Uterus (tissue), 4 donors: Measurements from ENCODE around the gene MT1B. TPM values are rescaled to one million over a fixed set of nuclear protein-coding genes. Genes with fewer than 3 reads are reported as not detected.

Experiments
- DNase-seq, 2 donors: peaks; one replicate each; pipeline ENCODE4 v3.0.0-alpha.2; 2019 to 2020
- H3K27ac ChIP-seq, 2 donors: fragments of 200-600 bp; sonication (generic); 1 replicate in 1 of 2; 2 replicates in 1 of 2; pipeline ENCODE4 v1.5.1; 2016 to 2018
- H3K27me3 ChIP-seq, 2 donors: fragments of 200-600 bp; sonication (generic); one replicate each; pipeline ENCODE4 v1.5.1; 2018 to 2019; ENCODE audit warnings: control low read depth in 1 of 2
- H3K36me3 ChIP-seq, 2 donors: fragments of 200-600 bp; sonication (generic); one replicate each; pipeline ENCODE4 v1.5.1; 2019; ENCODE audit warnings: control low read depth in 1 of 2
- H3K4me1 ChIP-seq, 2 donors: fragments of 200-600 bp; sonication (generic); one replicate each; pipeline ENCODE4 v1.5.1; 2018 to 2019; ENCODE audit warnings: control low read depth in 1 of 2
- H3K4me3 ChIP-seq, 2 donors: fragments of 200-600 bp; sonication (generic); 1 replicate in 1 of 2; 2 replicates in 1 of 2; pipeline ENCODE4 v1.5.1; 2018 to 2019; ENCODE audit warnings: mild to moderate bottlenecking in 1 of 2
- H3K9me3 ChIP-seq, 2 donors: fragments of 200-600 bp; sonication (generic); one replicate each; pipeline ENCODE4 v1.5.1; 2019; ENCODE audit warnings: control low read depth in 1 of 2
- CTCF ChIP-seq, 4 experiments: fragments of 200-600 bp in 2 of 4; fragments of 450-650 bp in 2 of 4; sonication (generic) in 2 of 4; IDR thresholded peaks; one replicate each; pipeline ENCODE4 v1.5.1; 2016 to 2019; ENCODE audit warnings: antibody characterized with exemption in 4 of 4, mild to moderate bottlenecking in 2 of 4, moderate library complexity in 1 of 4
- POLR2A ChIP-seq, 2 donors: fragments of 450-650 bp; IDR thresholded peaks; one replicate each; pipeline ENCODE4 v1.6.1; 2016; ENCODE audit warnings: antibody characterized with exemption in 2 of 2, mild to moderate bottlenecking in 1 of 2, moderate library complexity in 1 of 2
- intact Hi-C: fragments of 100-400 bp; cut with DNase I; formaldehyde crosslinking; loops from one replicate; pipeline ENCODE4 v1.15.1; 2023; ENCODE audit warnings: low total_unique reads
- total RNA-seq, 4 donors: library from RNA; depleted of rRNA in 3 of 4; stranded (reverse); fragments of >200 nt in 3 of 4; gene quantifications; one replicate each; pipeline versions ENCODE4 v1.1.0 to v1.2.4, GENCODE V29; 2014 to 2023
- donor health status: DM: yes; HTN: yes; CAD: no.

The MT1B gene
- total RNA-seq, 4 donors from 2014 or later, result not detected

GRCh38 chr16:56613706-56614105 lies 38.0 kb upstream of the MT1B start:
- no peaks in the 10 kb centered on the region for H3K27me3 ChIP-seq
- no peak for TF ChIP-seq POLR2A (IDR thresholded peaks at IDR 0.05)
- no peak for TF ChIP-seq CTCF (IDR thresholded peaks at IDR 0.05)
- H3K9me3 ChIP-seq, result no peaks in the 10 kb centered on the region
- intact Hi-C loops, result no loop called here
- DNase-seq, result no peak
- no peak overlapping the region for H3K4me3 ChIP-seq
- H3K27ac ChIP-seq, result no peak overlapping the region
- peaks cover 6 to 7% of the 10 kb centered on the region in 2 donors for H3K4me1 ChIP-seq
- no peaks in the 10 kb centered on the region for H3K36me3 ChIP-seq

GRCh38 chr16:56614549-56614991 lies 37.1 kb upstream of the MT1B start:
- Histone ChIP-seq H3K36me3 (no peaks in the 10 kb centered on the region), H3K27ac (no peak overlapping the region), H3K27me3 (no peaks in the 10 kb centered on the region), H3K9me3 (no peaks in the 10 kb centered on the region), H3K4me3 (no peak overlapping the region), H3K4me1 (peaks cover 6 to 7% of the 10 kb centered on the region in 2 donors)
- intact Hi-C loops, result no loop called here
- no peak for DNase-seq
- TF ChIP-seq POLR2A (IDR thresholded peaks at IDR 0.05) (no peak), CTCF (IDR thresholded peaks at IDR 0.05) (no peak)

- no peaks in the 10 kb centered on the region for H3K27me3 ChIP-seq
- H3K27ac ChIP-seq, result no peak overlapping the region
- peaks cover 3 to 6% of the 10 kb centered on the region in 2 donors for H3K4me1 ChIP-seq
- H3K9me3 ChIP-seq, result no peaks in the 10 kb centered on the region
- H3K36me3 ChIP-seq, result no peaks in the 10 kb centered on the region
- H3K4me3 ChIP-seq, result no peak overlapping the region
- TF ChIP-seq POLR2A (IDR thresholded peaks at IDR 0.05), result no peak
- no peak for TF ChIP-seq CTCF (IDR thresholded peaks at IDR 0.05)
- intact Hi-C loops, result no loop called here
- no peak for DNase-seq
These were observed 36.3 kb upstream of the MT1B start for GRCh38 chr16:56615353-56615752.

- no peaks in the 10 kb centered on the region for H3K27me3 ChIP-seq
- no peaks in the 10 kb centered on the region for H3K36me3 ChIP-seq
- peak overlapping the region; percentile 4 to 31 for H3K4me3 ChIP-seq
- peaks cover 0 to 6% of the 10 kb centered on the region in 2 donors for H3K4me1 ChIP-seq
- H3K27ac ChIP-seq, result no peak overlapping the region
- no peak for TF ChIP-seq CTCF (IDR thresholded peaks at IDR 0.05)
- no peak for TF ChIP-seq POLR2A (IDR thresholded peaks at IDR 0.05)
- DNase-seq, result no peak
- intact Hi-C loops, result no loop called here
- H3K9me3 ChIP-seq, result no peaks in the 10 kb centered on the region
These were observed 35.0 kb upstream of the MT1B start for GRCh38 chr16:56616608-56617211.

GRCh38 chr16:56617212-56618085 lies 34.2 kb upstream of the MT1B start:
- DNase-seq, result peak; percentile 65 to 75
- Histone ChIP-seq H3K27ac (peak overlapping the region in 1 of 2 donors; percentile 3), H3K9me3 (no peaks in the 10 kb centered on the region), H3K27me3 (no peaks in the 10 kb centered on the region), H3K4me1 (peaks cover 0 to 6% of the 10 kb centered on the region in 2 donors), H3K4me3 (peak overlapping the region; percentile 4 to 31), H3K36me3 (no peaks in the 10 kb centered on the region)
- peak in 1 of 4 experiments; percentile 17 for TF ChIP-seq CTCF (IDR thresholded peaks at IDR 0.05)
- TF ChIP-seq POLR2A (IDR thresholded peaks at IDR 0.05), result no peak
- intact Hi-C loops, result no loop called here
